Activated CD4-positive, CD25-positive, alpha-beta regulatory T cell treated with anti-CD3 and anti-CD28 coated beads, Interleukin-2, amount 50 U/mL, for 72 hours (primary cell): Measurements from ENCODE around the gene UBE3B.

Source experiments
- DNase-seq: peaks from one replicate; pipeline ENCODE4 v3.0.0; 2021

UBE3B gene

DNA sequence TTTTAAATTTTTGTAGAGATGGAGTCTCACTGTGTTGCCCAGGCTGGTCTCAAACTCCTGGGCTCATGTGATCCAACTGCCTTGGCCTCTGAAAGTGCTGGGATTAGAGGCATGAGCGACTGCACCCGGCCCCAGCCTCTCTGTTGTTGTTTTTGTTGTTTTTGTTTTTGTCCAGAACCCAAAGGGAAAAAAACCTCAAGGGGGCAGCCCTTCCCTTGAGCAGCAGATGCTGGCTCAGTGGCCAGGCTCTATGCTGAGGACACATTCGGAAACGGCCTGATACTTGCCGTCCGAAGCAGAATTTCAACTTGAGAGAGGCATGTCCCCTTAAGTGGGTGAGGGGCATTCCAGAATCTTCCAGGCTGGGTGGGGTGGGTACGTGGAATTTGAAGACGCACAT is 102.8 kb downstream of the UBE3B start:
- no peak for DNase-seq

DNA sequence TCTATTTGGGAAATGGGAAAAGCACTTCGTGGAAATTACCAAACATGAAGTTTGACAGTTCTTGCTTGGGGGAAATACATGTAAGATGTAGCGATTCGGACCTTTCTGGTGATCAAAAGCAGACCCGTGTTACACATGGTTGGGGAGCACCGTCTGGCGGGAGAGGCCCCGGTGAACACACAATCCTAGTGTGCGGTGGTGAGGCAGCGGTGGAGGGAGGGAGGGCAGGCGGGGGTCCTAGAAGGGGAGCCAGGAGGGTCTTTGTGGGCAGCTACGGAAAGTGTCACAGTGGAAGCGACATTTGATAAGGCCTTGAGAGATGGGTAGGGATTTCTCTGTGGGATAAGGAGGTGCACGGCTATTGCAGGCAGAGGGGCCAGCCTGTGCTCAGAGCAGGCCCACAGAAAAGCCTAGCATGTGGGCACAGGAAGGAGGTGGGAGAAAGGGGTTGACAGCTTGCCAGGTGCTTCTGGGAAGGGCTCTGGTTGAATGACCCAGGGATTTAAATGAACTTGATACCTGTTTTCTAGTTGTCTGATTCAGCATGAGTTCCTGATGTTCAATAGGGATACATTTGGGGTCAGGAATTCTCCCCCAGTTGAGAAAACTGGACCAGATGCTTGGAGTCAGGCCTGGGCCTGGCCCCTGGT is 103.4 kb downstream of the UBE3B start:
- no peak for DNase-seq

DNA sequence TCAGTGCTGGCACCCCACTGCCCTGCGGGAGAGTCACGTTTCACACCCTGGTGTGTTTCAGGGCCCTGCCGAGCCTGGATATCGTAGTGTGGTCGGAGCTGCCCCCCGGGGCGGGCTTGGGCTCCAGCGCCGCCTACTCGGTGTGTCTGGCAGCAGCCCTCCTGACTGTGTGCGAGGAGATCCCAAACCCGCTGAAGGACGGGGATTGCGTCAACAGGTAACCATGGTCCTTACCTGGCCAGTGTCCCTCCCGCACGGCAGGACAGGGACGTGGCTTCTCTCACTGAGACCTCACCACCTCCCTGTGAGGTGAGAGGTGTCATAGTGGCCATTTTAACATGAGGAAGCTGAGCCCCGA is 103.9 kb downstream of the UBE3B start:
- no peak for DNase-seq

DNA sequence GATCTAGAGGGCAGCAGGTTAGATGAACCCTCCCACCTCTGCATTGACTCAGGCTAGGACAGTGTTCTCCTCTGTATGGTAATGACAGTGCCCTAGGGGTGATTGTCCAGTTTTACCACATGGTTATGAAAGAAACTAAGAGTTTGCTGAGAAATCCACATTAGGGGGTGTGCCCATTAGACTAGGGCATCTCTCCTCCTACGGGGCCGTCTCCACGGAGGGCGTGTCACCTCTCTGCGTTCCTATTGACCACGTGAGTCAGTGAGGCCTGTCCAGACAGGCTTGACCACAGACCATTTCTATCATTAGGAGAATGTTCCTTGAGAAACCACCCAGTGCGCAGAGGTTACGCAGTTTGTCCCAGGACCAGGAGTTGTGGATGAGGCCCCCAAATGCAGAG is 104.4 kb downstream of the UBE3B start:
- no peak for DNase-seq

- DNase-seq = no peak
Measured at GRCh38 chr12:109582636-109583035, 105.2 kb downstream of the UBE3B start.

DNA sequence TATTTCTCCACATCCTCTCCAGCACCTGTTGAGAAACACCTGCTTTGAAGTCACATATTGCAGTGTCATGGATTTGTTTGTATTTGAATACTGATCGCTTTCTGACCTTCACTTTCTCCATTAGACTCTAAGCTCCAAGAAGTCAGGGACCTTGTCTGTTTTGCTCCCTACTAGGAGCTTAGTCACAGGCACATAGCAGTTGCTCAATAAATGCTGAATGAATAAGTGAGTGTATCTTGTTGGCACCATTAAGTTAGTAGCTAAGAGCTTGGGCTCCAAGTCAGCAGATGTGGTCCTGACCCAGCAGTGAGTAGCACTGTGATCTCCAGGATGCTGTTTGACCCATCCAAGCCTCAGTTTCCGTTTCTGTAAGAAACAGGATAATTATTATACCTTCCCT is 106.3 kb downstream of the UBE3B start:
- no peak for DNase-seq
